SK-N-SH treated with all-trans-retinoic acid at 6 μM for 48 hours (cell line): ENCODE results near the gene MTA1.

ENCODE experiments used
- ATAC-seq: fragments of 200-7000 bp; cut with Tn5 transposase; 3 replicates; pipeline ENCODE4 v1.9.1; 2020; ENCODE audit warnings: mild to moderate bottlenecking, moderate library complexity
- ARNTL ChIP-seq: fragments of 450-650 bp; formaldehyde crosslinking; IDR thresholded peaks from 2 replicates; pipeline ENCODE4 v1.5.0; 2020; ENCODE audit warnings: low read depth, mild to moderate bottlenecking, moderate library complexity, borderline replicate concordance
- BACH2 ChIP-seq: fragments of 250-450 bp; sonication (Bioruptor Pico); IDR thresholded peaks from 2 replicates; pipeline ENCODE4 v1.9.0; 2021; ENCODE audit warnings: mild to moderate bottlenecking, borderline replicate concordance
- CSDC2 ChIP-seq: fragments of 250-450 bp; sonication (Bioruptor Pico); IDR thresholded peaks from 2 replicates; pipeline ENCODE4 v1.5.0; 2020; ENCODE audit warnings: mild to moderate bottlenecking, moderate library complexity
- ESRRG ChIP-seq: fragments of 250-450 bp; sonication (Bioruptor Pico); IDR thresholded peaks from 2 replicates; pipeline ENCODE4 v1.6.1; 2021; ENCODE audit warnings: mild to moderate bottlenecking
- OSR1 ChIP-seq: fragments of 250-450 bp; sonication (Bioruptor Pico); IDR thresholded peaks from 2 replicates; pipeline ENCODE4 v1.8.0; 2022; ENCODE audit warnings: moderate library complexity, mild to moderate bottlenecking, inconsistent platforms
- PATZ1 ChIP-seq: fragments of 250-450 bp; sonication (Bioruptor Pico); IDR thresholded peaks from 2 replicates; pipeline ENCODE4 v1.8.0; 2020; ENCODE audit warnings: mild to moderate bottlenecking, moderate library complexity, borderline replicate concordance
- POU6F1 ChIP-seq: fragments of 250-450 bp; sonication (Bioruptor Pico); IDR thresholded peaks from 2 replicates; pipeline ENCODE4 v1.8.0; 2021; ENCODE audit warnings: low read depth, mild to moderate bottlenecking, moderate library complexity, borderline replicate concordance
- PPARA ChIP-seq: fragments of 250-450 bp; sonication (Bioruptor Pico); IDR thresholded peaks from 2 replicates; pipeline ENCODE4 v1.5.0; 2020; ENCODE audit warnings: mild to moderate bottlenecking, borderline replicate concordance
- RARB ChIP-seq: fragments of 250-450 bp; sonication (Bioruptor Pico); IDR thresholded peaks from 2 replicates; pipeline ENCODE4 v1.8.0; 2021; ENCODE audit warnings: mild to moderate bottlenecking, moderate library complexity
- SNAI2 ChIP-seq: fragments of 250-450 bp; sonication (Bioruptor Pico); IDR thresholded peaks from 2 replicates; pipeline ENCODE4 v1.5.0; 2020; ENCODE audit warnings: mild to moderate bottlenecking, moderate library complexity
- TCF4 ChIP-seq: fragments of 250-450 bp; sonication (Bioruptor Pico); IDR thresholded peaks from 2 replicates; pipeline ENCODE4 v1.8.0; 2021; ENCODE audit warnings: mild to moderate bottlenecking, moderate library complexity, borderline replicate concordance
- TOX ChIP-seq: fragments of 250-450 bp; sonication (Bioruptor Pico); IDR thresholded peaks from 2 replicates; pipeline ENCODE4 v1.8.0; 2021; ENCODE audit warnings: mild to moderate bottlenecking, moderate library complexity, borderline replicate concordance
- TSHZ2 ChIP-seq: fragments of 250-450 bp; sonication (Bioruptor Pico); IDR thresholded peaks from 2 replicates; pipeline ENCODE4 v1.5.0; 2020; ENCODE audit warnings: mild to moderate bottlenecking, moderate library complexity
- ZFP3 ChIP-seq: fragments of 250-450 bp; sonication (Bioruptor Pico); IDR thresholded peaks from 2 replicates; pipeline ENCODE4 v1.5.0; 2020; ENCODE audit warnings: mild to moderate bottlenecking, moderate library complexity
- ZFP30 ChIP-seq: fragments of 450-650 bp; formaldehyde crosslinking; IDR thresholded peaks from 2 replicates; pipeline ENCODE4 v1.5.0; 2022; ENCODE audit warnings: mild to moderate bottlenecking, moderate library complexity
- ZNF565 ChIP-seq: fragments of 450-650 bp; formaldehyde crosslinking; conservative IDR thresholded peaks from 2 replicates; pipeline ENCODE4 v1.5.0; 2020; ENCODE audit warnings: low read depth, mild to moderate bottlenecking, moderate library complexity
- ZNF70 ChIP-seq: fragments of 450-650 bp; formaldehyde crosslinking; IDR thresholded peaks from 2 replicates; pipeline ENCODE4 v1.5.0; 2020; ENCODE audit warnings: mild to moderate bottlenecking, moderate library complexity
- ZNF8 ChIP-seq: fragments of 450-650 bp; formaldehyde crosslinking; IDR thresholded peaks from 2 replicates; pipeline ENCODE4 v1.5.0; 2020; ENCODE audit warnings: mild to moderate bottlenecking, moderate library complexity
- TF ChIP-seq, protein P1 (sequence below): fragments of 250-450 bp; sonication (Bioruptor Pico); IDR thresholded peaks from 2 replicates; pipeline ENCODE4 v1.5.1; 2020; ENCODE audit warnings: low read depth, mild to moderate bottlenecking, moderate library complexity
- TF ChIP-seq, protein P2 (sequence below): fragments of 250-450 bp; sonication (Bioruptor Pico); IDR thresholded peaks from 2 replicates; pipeline ENCODE4 v1.5.1; 2021; ENCODE audit warnings: mild to moderate bottlenecking, moderate library complexity

Gene MTA1

DNA sequence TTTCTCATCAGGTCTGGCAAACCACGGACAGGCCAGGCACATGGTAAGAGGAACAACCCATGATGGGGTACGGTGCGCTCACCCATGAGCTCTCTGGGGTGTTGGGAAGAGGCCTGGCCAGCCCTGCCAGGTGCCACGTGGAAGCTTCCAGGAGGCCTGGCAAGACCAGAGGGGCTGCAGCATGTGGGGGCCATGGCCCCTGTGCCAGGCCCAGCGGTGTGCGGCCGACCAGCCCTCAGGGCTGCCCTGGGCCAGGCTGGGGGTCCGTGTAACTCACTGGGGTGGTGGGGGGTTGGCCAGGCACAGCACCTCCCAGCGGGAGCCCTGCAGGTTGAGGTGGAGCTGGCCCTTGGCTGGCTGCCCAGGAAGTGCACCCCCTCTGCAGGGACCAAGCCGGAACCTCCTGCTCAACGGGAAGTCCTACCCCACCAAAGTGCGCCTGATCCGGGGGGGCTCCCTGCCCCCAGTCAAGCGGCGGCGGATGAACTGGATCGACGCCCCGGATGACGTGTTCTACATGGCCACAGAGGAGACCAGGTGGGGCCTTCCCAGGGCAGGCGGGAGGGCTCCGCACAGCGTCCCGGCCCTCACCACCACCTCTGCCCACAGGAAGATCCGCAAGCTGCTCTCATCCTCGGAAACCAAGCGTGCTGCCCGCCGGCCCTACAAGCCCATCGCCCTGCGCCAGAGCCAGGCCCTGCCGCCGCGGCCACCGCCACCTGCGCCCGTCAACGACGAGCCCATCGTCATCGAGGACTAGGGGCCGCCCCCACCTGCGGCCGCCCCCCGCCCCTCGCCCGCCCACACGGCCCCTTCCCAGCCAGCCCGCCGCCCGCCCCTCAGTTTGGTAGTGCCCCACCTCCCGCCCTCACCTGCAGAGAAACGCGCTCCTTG lies 50.1 kb downstream of the MTA1 start (continued):
- no peak for TF ChIP-seq TSHZ2
- TF ChIP-seq PATZ1 (CRISPR knock-in tag), result no peak
- no peak for TF ChIP-seq RARB (CRISPR knock-in tag)
- TF ChIP-seq ZNF70 (CRISPR knock-in tag), result no peak
- TF ChIP-seq TCF4, result no peak
- no peak for TF ChIP-seq OSR1
- TF ChIP-seq ARNTL (CRISPR knock-in tag), result no peak
- TF ChIP-seq ZNF565, result no peak
- no peak for TF ChIP-seq ZFP30 (CRISPR knock-in tag)

- ATAC-seq, result no peak
- TF ChIP-seq SNAI2 (CRISPR knock-in tag) (no peak), RARB (CRISPR knock-in tag) (no peak), TCF4 (no peak), ZNF8 (CRISPR knock-in tag) (no peak), PPARA (CRISPR knock-in tag) (no peak), TOX (CRISPR knock-in tag) (no peak), ZFP3 (CRISPR knock-in tag) (no peak), CSDC2 (CRISPR knock-in tag) (no peak), BACH2 (CRISPR knock-in tag) (no peak), POU6F1 (CRISPR knock-in tag) (no peak), ESRRG (CRISPR knock-in tag) (no peak)
- TF ChIP-seq, protein P1, sequence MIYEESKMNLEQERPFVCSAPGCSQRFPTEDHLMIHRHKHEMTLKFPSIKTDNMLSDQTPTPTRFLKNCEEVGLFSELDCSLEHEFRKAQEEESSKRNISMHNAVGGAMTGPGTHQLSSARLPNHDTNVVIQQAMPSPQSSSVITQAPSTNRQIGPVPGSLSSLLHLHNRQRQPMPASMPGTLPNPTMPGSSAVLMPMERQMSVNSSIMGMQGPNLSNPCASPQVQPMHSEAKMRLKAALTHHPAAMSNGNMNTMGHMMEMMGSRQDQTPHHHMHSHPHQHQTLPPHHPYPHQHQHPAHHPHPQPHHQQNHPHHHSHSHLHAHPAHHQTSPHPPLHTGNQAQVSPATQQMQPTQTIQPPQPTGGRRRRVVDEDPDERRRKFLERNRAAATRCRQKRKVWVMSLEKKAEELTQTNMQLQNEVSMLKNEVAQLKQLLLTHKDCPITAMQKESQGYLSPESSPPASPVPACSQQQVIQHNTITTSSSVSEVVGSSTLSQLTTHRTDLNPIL, result no peak
- TF ChIP-seq, protein P2, sequence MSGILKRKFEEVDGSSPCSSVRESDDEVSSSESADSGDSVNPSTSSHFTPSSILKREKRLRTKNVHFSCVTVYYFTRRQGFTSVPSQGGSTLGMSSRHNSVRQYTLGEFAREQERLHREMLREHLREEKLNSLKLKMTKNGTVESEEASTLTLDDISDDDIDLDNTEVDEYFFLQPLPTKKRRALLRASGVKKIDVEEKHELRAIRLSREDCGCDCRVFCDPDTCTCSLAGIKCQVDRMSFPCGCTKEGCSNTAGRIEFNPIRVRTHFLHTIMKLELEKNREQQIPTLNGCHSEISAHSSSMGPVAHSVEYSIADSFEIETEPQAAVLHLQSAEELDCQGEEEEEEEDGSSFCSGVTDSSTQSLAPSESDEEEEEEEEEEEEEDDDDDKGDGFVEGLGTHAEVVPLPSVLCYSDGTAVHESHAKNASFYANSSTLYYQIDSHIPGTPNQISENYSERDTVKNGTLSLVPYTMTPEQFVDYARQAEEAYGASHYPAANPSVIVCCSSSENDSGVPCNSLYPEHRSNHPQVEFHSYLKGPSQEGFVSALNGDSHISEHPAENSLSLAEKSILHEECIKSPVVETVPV (CRISPR knock-in tag), result no peak
Observed at GRCh38 chr14:105470350-105471296, 51.0 kb downstream of the MTA1 start.
